ENCODE data around the gene TBC1D16.
"Not testable (repeated sequence)": the region's sequence is repeated elsewhere in the genome, so short reads cannot be mapped to it uniquely, and the experiment has no call there.

TBC1D16 gene

GRCh38 chr17:80000136-80000535, 35.5 kb downstream of the TBC1D16 start:
- no peak for DNase-seq
- no peak overlapping the region for H3K4me3 Mint-ChIP-seq
- H3K27ac Mint-ChIP-seq: no peak overlapping the region
- CTCF ChIA-PET: interaction anchor here (1.5 to 1.9 kb wide), 2 partner anchors 8 to 11 kb away, joined by 7 to 12 read pairs; no protein-coding TSS in a partner anchor
- no peaks in the 10 kb centered on the region for H3K9me3 Mint-ChIP-seq
- no peaks in the 10 kb centered on the region for H3K36me3 Mint-ChIP-seq
- peaks cover 33% of the 10 kb centered on the region for H3K4me1 Mint-ChIP-seq
- H3K27me3 Mint-ChIP-seq: no peaks in the 10 kb centered on the region

GRCh38 chr17:79997011-79997660, 38.5 kb downstream of the TBC1D16 start:
- H3K36me3 Mint-ChIP-seq: no peaks in the 10 kb centered on the region
- H3K9me3 Mint-ChIP-seq: no peaks in the 10 kb centered on the region
- peak; percentile 86 for DNase-seq
- CTCF ChIA-PET: interaction anchor here (0.8 to 1.3 kb wide), 3 partner anchors 8 to 187 kb away, joined by 3 to 6 read pairs (median 4); no protein-coding TSS in a partner anchor
- H3K4me1 Mint-ChIP-seq: peaks cover 58% of the 10 kb centered on the region
- peak overlapping the region; percentile 62 for H3K4me3 Mint-ChIP-seq
- peak overlapping the region; percentile 98 for H3K27ac Mint-ChIP-seq
- H3K27me3 Mint-ChIP-seq: peaks cover 7% of the 10 kb centered on the region

- Mint-ChIP-seq H3K36me3 (no peaks in the 10 kb centered on the region), H3K4me1 (peaks cover 62% of the 10 kb centered on the region), H3K9me3 (no peaks in the 10 kb centered on the region), H3K27me3 (peaks cover 8% of the 10 kb centered on the region), H3K4me3 (no peak overlapping the region), H3K27ac (peak overlapping the region; percentile 98)
- CTCF ChIA-PET: interaction anchor here (0.7 to 1.3 kb wide), 4 partner anchors 9 to 186 kb away, joined by 3 to 6 read pairs (median 4); no protein-coding TSS in a partner anchor
- DNase-seq: no peak
Observed at GRCh38 chr17:79996291-79996690, 39.4 kb downstream of the TBC1D16 start.

- H3K36me3 Mint-ChIP-seq: no peaks in the 10 kb centered on the region
- H3K27ac Mint-ChIP-seq: peak overlapping the region; percentile 98
- H3K4me1 Mint-ChIP-seq: peaks cover 66% of the 10 kb centered on the region
- CTCF ChIA-PET: interaction anchor here (0.7 to 2.5 kb wide), 2 partner anchors 10 to 156 kb away, joined by 3 to 5 read pairs; partner anchors contain the start of gene CBX4
- H3K4me3 Mint-ChIP-seq: no peak overlapping the region
- H3K9me3 Mint-ChIP-seq: no peaks in the 10 kb centered on the region
- H3K27me3 Mint-ChIP-seq: peaks cover 10% of the 10 kb centered on the region
- no peak for DNase-seq
Observed at GRCh38 chr17:79995696-79996095, 40.0 kb downstream of the TBC1D16 start.

GRCh38 chr17:79994602-79995001, 41.1 kb downstream of the TBC1D16 start:
- peaks cover 66% of the 10 kb centered on the region for H3K4me1 Mint-ChIP-seq
- CTCF ChIA-PET: interaction anchor here (0.9 to 2.5 kb wide), 6 partner anchors 14 to 249 kb away, joined by 4 to 10 read pairs (median 5); partner anchors contain the start of gene CBX4
- H3K27ac Mint-ChIP-seq: no peak overlapping the region
- H3K27me3 Mint-ChIP-seq: peaks cover 19% of the 10 kb centered on the region
- no peaks in the 10 kb centered on the region for H3K9me3 Mint-ChIP-seq
- no peak for DNase-seq
- no peak overlapping the region for H3K4me3 Mint-ChIP-seq
- H3K36me3 Mint-ChIP-seq: no peaks in the 10 kb centered on the region

GRCh38 chr17:79994228-79994569, 41.5 kb downstream of the TBC1D16 start:
- H3K27ac Mint-ChIP-seq: peak overlapping the region; percentile 69
- H3K4me3 Mint-ChIP-seq, H3K9me3 Mint-ChIP-seq, DNase-seq, H3K36me3 Mint-ChIP-seq: not testable (repeated sequence)
- H3K4me1 Mint-ChIP-seq: peaks cover 66% of the 10 kb centered on the region
- CTCF ChIA-PET: interaction anchor here (0.9 to 2.5 kb wide), 9 partner anchors 13 to 253 kb away, joined by 3 to 10 read pairs (median 5); partner anchors contain the start of gene CBX4
- peaks cover 23% of the 10 kb centered on the region for H3K27me3 Mint-ChIP-seq

GRCh38 chr17:79993390-79994227, 42.1 kb downstream of the TBC1D16 start:
- peaks cover 64% of the 10 kb centered on the region for H3K4me1 Mint-ChIP-seq
- no peaks in the 10 kb centered on the region for H3K36me3 Mint-ChIP-seq
- H3K27ac Mint-ChIP-seq: peak overlapping the region; percentile 69
- CTCF ChIA-PET: interaction anchor here (0.9 to 2.5 kb wide), 9 partner anchors 14 to 252 kb away, joined by 3 to 10 read pairs (median 5); partner anchors contain the start of gene CBX4
- no peaks in the 10 kb centered on the region for H3K9me3 Mint-ChIP-seq
- H3K4me3 Mint-ChIP-seq: no peak overlapping the region
- DNase-seq: peak; percentile 70
- peaks cover 29% of the 10 kb centered on the region for H3K27me3 Mint-ChIP-seq

GRCh38 chr17:79992649-79993389, 42.9 kb downstream of the TBC1D16 start:
- H3K4me1 Mint-ChIP-seq: peaks cover 58% of the 10 kb centered on the region
- no peak for DNase-seq
- H3K36me3 Mint-ChIP-seq: no peaks in the 10 kb centered on the region
- H3K27me3 Mint-ChIP-seq: peaks cover 36% of the 10 kb centered on the region
- CTCF ChIA-PET: interaction anchor here (1.0 to 2.0 kb wide), 5 partner anchors 19 to 251 kb away, joined by 3 to 10 read pairs (median 5); no protein-coding TSS in a partner anchor
- no peak overlapping the region for H3K27ac Mint-ChIP-seq
- peak overlapping the region; percentile 71 for H3K4me3 Mint-ChIP-seq
- H3K9me3 Mint-ChIP-seq: no peaks in the 10 kb centered on the region

- H3K27ac Mint-ChIP-seq: no peak overlapping the region
- H3K36me3 Mint-ChIP-seq: no peaks in the 10 kb centered on the region
- peaks cover 42% of the 10 kb centered on the region for H3K27me3 Mint-ChIP-seq
- DNase-seq: peak; percentile 32
- peak overlapping the region; percentile 71 for H3K4me3 Mint-ChIP-seq
- H3K9me3 Mint-ChIP-seq: no peaks in the 10 kb centered on the region
- peaks cover 51% of the 10 kb centered on the region for H3K4me1 Mint-ChIP-seq
- CTCF ChIA-PET: interaction anchor here (0.8 to 1.3 kb wide), 3 partner anchors 72 to 246 kb away, joined by 3 read pairs; no protein-coding TSS in a partner anchor
Observed at GRCh38 chr17:79991924-79992648, 43.6 kb downstream of the TBC1D16 start.

- H3K27ac Mint-ChIP-seq: no peak overlapping the region
- DNase-seq: peak; percentile 91
Observed at GRCh38 chr17:79991140-79991923, 44.3 kb downstream of the TBC1D16 start.

GRCh38 chr17:79990704-79991103, 45.0 kb downstream of the TBC1D16 start:
- H3K27me3 Mint-ChIP-seq: peaks cover 52% of the 10 kb centered on the region
- H3K27ac Mint-ChIP-seq: no peak overlapping the region
- no peak overlapping the region for H3K4me3 Mint-ChIP-seq
- CTCF ChIA-PET: interaction anchor here (0.9 to 2.3 kb wide), 4 partner anchors 15 to 249 kb away, joined by 3 to 7 read pairs (median 4); no protein-coding TSS in a partner anchor
- H3K36me3 Mint-ChIP-seq: no peaks in the 10 kb centered on the region
- no peak for DNase-seq
- no peaks in the 10 kb centered on the region for H3K9me3 Mint-ChIP-seq
- H3K4me1 Mint-ChIP-seq: peaks cover 37% of the 10 kb centered on the region

More at GRCh38 chr17:79991140-79991923, 44.3 kb downstream of the TBC1D16 start:
- CTCF ChIA-PET: interaction anchor here (0.8 to 2.3 kb wide), 6 partner anchors 16 to 249 kb away, joined by 3 to 7 read pairs (median 4); no protein-coding TSS in a partner anchor
- Mint-ChIP-seq H3K4me1 (peaks cover 43% of the 10 kb centered on the region), H3K36me3 (no peaks in the 10 kb centered on the region), H3K4me3 (peak overlapping the region; percentile 71), H3K27me3 (peaks cover 48% of the 10 kb centered on the region), H3K9me3 (no peaks in the 10 kb centered on the region)

GRCh38 chr17:79990051-79990592, 45.5 kb downstream of the TBC1D16 start:
- Mint-ChIP-seq H3K27ac (no peak overlapping the region), H3K9me3 (no peaks in the 10 kb centered on the region)
- CTCF ChIA-PET: interaction anchor here (0.9 to 2.3 kb wide), 4 partner anchors 15 to 248 kb away, joined by 3 to 7 read pairs (median 4); no protein-coding TSS in a partner anchor

More at GRCh38 chr17:79990051-79990592, 45.5 kb downstream of the TBC1D16 start:
- Mint-ChIP-seq H3K27me3 (peaks cover 54% of the 10 kb centered on the region), H3K4me1 (peaks cover 33% of the 10 kb centered on the region), H3K36me3 (no peaks in the 10 kb centered on the region), H3K4me3 (no peak overlapping the region)
- no peak for DNase-seq
